Measurements from ENCODE around the gene TMEM121. TPM values are rescaled to one million over a fixed set of nuclear protein-coding genes. Genes with fewer than 3 reads are reported as not detected.
"Not testable (repeated sequence)": the region's sequence is repeated elsewhere in the genome, so short reads cannot be mapped to it uniquely, and the experiment has no call there.

Gene TMEM121
- total and polyA plus RNA-seq, 8 donors = 0.93 to 8.2 (median 2.0) TPM; not detected in 1

DNA sequence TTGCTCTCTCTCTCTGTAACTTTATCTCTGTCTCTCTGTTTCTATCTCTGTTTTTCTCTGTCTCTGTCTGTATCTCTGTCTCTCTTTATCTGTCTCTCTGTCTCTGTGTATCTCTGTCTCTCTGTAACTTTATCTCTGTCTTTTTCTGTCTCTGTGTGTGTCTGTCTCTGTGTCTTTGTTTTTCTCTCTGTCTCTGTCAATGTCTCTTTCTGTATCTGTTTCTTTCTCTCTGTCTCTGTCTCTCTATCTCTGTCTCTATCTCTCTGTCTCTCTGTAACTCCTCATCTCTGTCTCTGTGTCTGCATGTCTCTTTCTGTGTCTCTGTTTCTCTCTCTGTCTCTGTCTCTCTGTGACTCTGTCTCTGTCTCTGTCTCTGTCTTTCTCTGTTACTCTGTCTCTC, 51.7 kb downstream of the TMEM121 start:
- Histone ChIP-seq H3K27ac (peak overlapping the region in 1 of 5 donors; percentile 39), H3K4me3 (no peak overlapping the region), H3K27me3 (no peaks in the 10 kb centered on the region), H3K36me3 (no peaks in the 10 kb centered on the region), H3K4me1 (no peaks in the 10 kb centered on the region), H3K9me3 (no peaks in the 10 kb centered on the region)
- intact Hi-C loops (cut with DNase I; ENCODE audit: low total_unique reads) = no loop called here
- no peak for DNase-seq
- TF ChIP-seq EP300 (IDR thresholded peaks at IDR 0.05) = no peak
- TF ChIP-seq POLR2AphosphoS5 (IDR thresholded peaks at IDR 0.05) = no peak
- no peak for TF ChIP-seq POLR2A (IDR thresholded peaks at IDR 0.05)
- TF ChIP-seq, protein P1, sequence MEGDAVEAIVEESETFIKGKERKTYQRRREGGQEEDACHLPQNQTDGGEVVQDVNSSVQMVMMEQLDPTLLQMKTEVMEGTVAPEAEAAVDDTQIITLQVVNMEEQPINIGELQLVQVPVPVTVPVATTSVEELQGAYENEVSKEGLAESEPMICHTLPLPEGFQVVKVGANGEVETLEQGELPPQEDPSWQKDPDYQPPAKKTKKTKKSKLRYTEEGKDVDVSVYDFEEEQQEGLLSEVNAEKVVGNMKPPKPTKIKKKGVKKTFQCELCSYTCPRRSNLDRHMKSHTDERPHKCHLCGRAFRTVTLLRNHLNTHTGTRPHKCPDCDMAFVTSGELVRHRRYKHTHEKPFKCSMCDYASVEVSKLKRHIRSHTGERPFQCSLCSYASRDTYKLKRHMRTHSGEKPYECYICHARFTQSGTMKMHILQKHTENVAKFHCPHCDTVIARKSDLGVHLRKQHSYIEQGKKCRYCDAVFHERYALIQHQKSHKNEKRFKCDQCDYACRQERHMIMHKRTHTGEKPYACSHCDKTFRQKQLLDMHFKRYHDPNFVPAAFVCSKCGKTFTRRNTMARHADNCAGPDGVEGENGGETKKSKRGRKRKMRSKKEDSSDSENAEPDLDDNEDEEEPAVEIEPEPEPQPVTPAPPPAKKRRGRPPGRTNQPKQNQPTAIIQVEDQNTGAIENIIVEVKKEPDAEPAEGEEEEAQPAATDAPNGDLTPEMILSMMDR (IDR thresholded peaks at IDR 0.05) = no peak

DNA sequence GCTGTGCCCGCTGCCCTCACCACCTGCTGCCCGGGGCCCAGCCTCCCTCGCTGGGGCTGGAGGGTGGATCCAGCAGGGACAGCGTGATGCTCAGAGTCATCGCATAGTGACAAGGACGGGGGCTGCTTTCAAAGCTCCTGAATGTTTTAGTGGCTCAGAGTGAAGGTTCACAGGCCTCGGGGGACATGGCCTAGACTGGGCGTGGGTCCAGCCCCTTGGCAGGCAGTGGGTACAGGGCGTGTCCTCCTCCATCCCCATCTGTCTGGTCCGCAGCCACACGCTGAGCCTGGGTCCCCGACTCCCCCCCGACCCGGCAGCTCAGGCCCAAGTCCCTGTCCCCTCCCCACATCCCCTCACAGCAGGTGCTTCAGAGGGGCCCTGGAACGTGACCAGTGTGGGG, 52.8 kb downstream of the TMEM121 start:
- intact Hi-C loops (cut with DNase I; ENCODE audit: low total_unique reads); H3K36me3 ChIP-seq; H3K27me3 ChIP-seq; H3K4me3 ChIP-seq; H3K9me3 ChIP-seq; H3K27ac ChIP-seq; DNase-seq; H3K4me1 ChIP-seq: not testable (repeated sequence)
- 45% methylated on average over 2 of the region's 15 CpGs; no CpG with 5 or more reads in 4 of the 5 donors for WGBS, 5 donors

Other genes starting within 250 kb of the TMEM121 start
- gene BRF1, start 225.6 kb upstream of the TMEM121 start, total RNA-seq = 100 to 1,000 TPM in 1 of 5 donors, 10 to 100 TPM in 4; 31.5 to 141 (median 42.6) TPM
- gene BRF1, start 225.6 kb upstream of the TMEM121 start, polyA plus RNA-seq = 10 to 100 TPM in 2 of 3 donors, 1 to 10 TPM in 1; 9.2 to 19.7 (median 19.4) TPM
- gene PACS2, start 211.8 kb upstream of the TMEM121 start, total RNA-seq = 100 to 1,000 TPM in 3 of 5 donors, 10 to 100 TPM in 2; 33.6 to 209 (median 114) TPM
- 10 to 100 TPM; 23.4 to 49.8 (median 34.7) TPM for gene PACS2, start 211.8 kb upstream of the TMEM121 start, polyA plus RNA-seq
- under 1 TPM in 1 of 5 donors, not detected in 4; 0.18 TPM for gene TEX22, start 128.0 kb upstream of the TMEM121 start, total RNA-seq
- under 1 TPM in 1 of 3 donors, not detected in 2; 0.35 TPM for gene TEX22, start 128.0 kb upstream of the TMEM121 start, polyA plus RNA-seq
- gene MTA1, start 106.8 kb upstream of the TMEM121 start, total RNA-seq = 100 to 1,000 TPM in 2 of 5 donors, 10 to 100 TPM in 3; 49.8 to 183 (median 85.5) TPM
- gene MTA1, start 106.8 kb upstream of the TMEM121 start, polyA plus RNA-seq = 10 to 100 TPM; 24.9 to 57.1 (median 40.3) TPM
- gene CRIP2, start 51.8 kb upstream of the TMEM121 start, total RNA-seq = 100 to 1,000 TPM in 1 of 5 donors, 10 to 100 TPM in 4; 36.0 to 135 (median 72.7) TPM
- gene CRIP2, start 51.8 kb upstream of the TMEM121 start, polyA plus RNA-seq = 100 to 1,000 TPM in 1 of 3 donors, 10 to 100 TPM in 2; 68.5 to 127 (median 94.7) TPM
- 10 to 100 TPM in 3 of 5 donors, 1 to 10 TPM in 1, not detected in 1; 3.5 to 95.0 (median 23.9) TPM for gene CRIP1, start 39.7 kb upstream of the TMEM121 start, total RNA-seq
- gene CRIP1, start 39.7 kb upstream of the TMEM121 start, polyA plus RNA-seq = 100 to 1,000 TPM in 1 of 3 donors, 10 to 100 TPM in 2; 60.1 to 149 (median 99.0) TPM
- gene TEDC1, start 35.3 kb upstream of the TMEM121 start, total RNA-seq = 100 to 1,000 TPM in 1 of 5 donors, 10 to 100 TPM in 2, 1 to 10 TPM in 2; 3.0 to 167 (median 44.9) TPM
- gene TEDC1, start 35.3 kb upstream of the TMEM121 start, polyA plus RNA-seq = 10 to 100 TPM; 13.8 to 18.8 (median 17.1) TPM